Mesenchymal stem cell (in vitro differentiated cells and primary cell): ENCODE data around the gene HECTD2.

Experiments used
- DNase-seq: peaks from one replicate; pipeline ENCODE4 v3.0.0-alpha.2; 2013
- H2AFZ ChIP-seq: one replicate; pipeline ENCODE4 v1.6.1; 2013; ENCODE audit warnings: low read depth, mild to moderate bottlenecking, control low read depth, inconsistent platforms, low read length, moderate library complexity
- H2AK5ac ChIP-seq: 2 replicates; pipeline ENCODE4 v1.6.1; 2013; ENCODE audit warnings: low read length, moderate library complexity, mild to moderate bottlenecking, inconsistent platforms; ENCODE audit not compliant: severe bottlenecking
- H2BK120ac ChIP-seq: one replicate; pipeline ENCODE4 v1.6.1; 2013; ENCODE audit warnings: low read depth, mild to moderate bottlenecking, inconsistent platforms, low read length, moderate library complexity
- H2BK12ac ChIP-seq, 2 experiments: one replicate each; pipeline ENCODE4 v1.6.1; 2013; ENCODE audit warnings: inconsistent platforms in 2 of 2, low read length in 2 of 2, mild to moderate bottlenecking in 2 of 2, moderate library complexity in 2 of 2, control low read depth in 1 of 2
- H2BK15ac ChIP-seq: one replicate; pipeline ENCODE4 v1.6.1; 2013; ENCODE audit warnings: mild to moderate bottlenecking, low read depth, inconsistent platforms; ENCODE audit not compliant: poor library complexity, severe bottlenecking
- H2BK5ac ChIP-seq: 2 replicates; pipeline ENCODE4 v1.6.1; 2013; ENCODE audit warnings: low read depth, mild to moderate bottlenecking, low read length, control low read depth, inconsistent platforms; ENCODE audit not compliant: poor library complexity, severe bottlenecking
- H3K14ac ChIP-seq, 2 experiments: one replicate each; pipeline ENCODE4 v1.6.1; 2013; ENCODE audit warnings: inconsistent platforms in 2 of 2, low read length in 2 of 2, control low read depth in 1 of 2, mild to moderate bottlenecking in 1 of 2, moderate library complexity in 1 of 2
- H3K18ac ChIP-seq, 2 experiments: one replicate each; pipeline ENCODE4 v1.6.1; 2013; ENCODE audit warnings: inconsistent platforms in 2 of 2, low read length in 2 of 2, control low read depth in 1 of 2, low read depth in 1 of 2, mild to moderate bottlenecking in 1 of 2
- H3K23ac ChIP-seq, 2 experiments: one replicate each; pipeline ENCODE4 v1.6.1; 2013; ENCODE audit warnings: inconsistent platforms in 2 of 2, low read length in 2 of 2, mild to moderate bottlenecking in 2 of 2, moderate library complexity in 2 of 2, control low read depth in 1 of 2
- H3K27ac ChIP-seq: 2 replicates; pipeline ENCODE4 v1.5.1; 2013; ENCODE audit warnings: mild to moderate bottlenecking, moderate library complexity, low read length, control low read depth, inconsistent platforms; ENCODE audit not compliant: poor library complexity, severe bottlenecking
- H3K27me3 ChIP-seq, 2 experiments: 2 replicates each; pipeline versions ENCODE4 v1.6.1 to v1.7.0; 2013; ENCODE audit warnings: low read length in 2 of 2, mild to moderate bottlenecking in 2 of 2, moderate library complexity in 2 of 2, control low read depth in 1 of 2, inconsistent platforms in 1 of 2; ENCODE audit not compliant: control insufficient read depth in 1 of 2, insufficient read depth in 1 of 2
- H3K36me3 ChIP-seq, 2 experiments: 2 replicates each; pipeline versions ENCODE4 v1.6.1 to v1.7.0; 2013; ENCODE audit warnings: low read length in 2 of 2, control low read depth in 1 of 2, inconsistent platforms in 1 of 2, low read depth in 1 of 2, mild to moderate bottlenecking in 1 of 2; ENCODE audit not compliant: insufficient read depth in 2 of 2, control insufficient read depth in 1 of 2
- H3K4ac ChIP-seq, 2 experiments: one replicate each; pipeline ENCODE4 v1.6.1; 2013; ENCODE audit warnings: inconsistent platforms in 2 of 2, low read length in 2 of 2, mild to moderate bottlenecking in 2 of 2, moderate library complexity in 2 of 2, control low read depth in 1 of 2, low read depth in 1 of 2
- H3K4me1 ChIP-seq: 2 replicates; pipeline ENCODE4 v1.6.1; 2013; ENCODE audit warnings: low read depth, low read length, control low read depth; ENCODE audit not compliant: control insufficient read depth, insufficient read depth
- H3K4me2 ChIP-seq: 2 replicates; pipeline ENCODE4 v1.6.1; 2013; ENCODE audit warnings: low read length, mild to moderate bottlenecking, inconsistent platforms; ENCODE audit not compliant: poor library complexity, severe bottlenecking
- H3K4me3 ChIP-seq, 2 experiments: 2 replicates each; pipeline versions ENCODE4 v1.5.1 to v1.7.0; 2013; ENCODE audit warnings: low read length in 2 of 2, mild to moderate bottlenecking in 2 of 2, control low read depth in 1 of 2, low read depth in 1 of 2; ENCODE audit not compliant: insufficient read depth in 1 of 2
- H3K79me1 ChIP-seq: replicated peaks from 2 replicates; pipeline ENCODE4 v1.6.1; 2013; ENCODE audit warnings: mild to moderate bottlenecking, control low read depth, low read length, inconsistent platforms; ENCODE audit not compliant: poor library complexity, severe bottlenecking
- H3K9ac ChIP-seq: 2 replicates; pipeline ENCODE4 v1.7.0; 2013; ENCODE audit warnings: mild to moderate bottlenecking, low read length, moderate library complexity
- H3K9me3 ChIP-seq: 2 replicates; pipeline ENCODE4 v1.7.0; 2013; ENCODE audit warnings: mild to moderate bottlenecking, low read length; ENCODE audit not compliant: control insufficient read depth
- H4K8ac ChIP-seq: one replicate; pipeline ENCODE4 v1.6.1; 2013; ENCODE audit warnings: inconsistent platforms, mild to moderate bottlenecking, low read length, moderate library complexity
- H4K91ac ChIP-seq: one replicate; pipeline ENCODE4 v1.6.1; 2013; ENCODE audit warnings: mild to moderate bottlenecking, low read length, inconsistent platforms
- WGBS: methylation state at CpG from one replicate; pipeline ENCODE4 v1.1.7; 2013; ENCODE audit warnings: mixed read lengths; 5-methylcytosine and 5-hydroxymethylcytosine counted together

HECTD2 gene

GRCh38 chr10:91513598-91514424, 103.7 kb downstream of the HECTD2 start:
- no peak overlapping the region for H2AK5ac ChIP-seq
- H3K79me1 ChIP-seq = no peaks in the 10 kb centered on the region
- H3K9ac ChIP-seq = peak overlapping the region; percentile 57
- H3K36me3 ChIP-seq = peaks cover 0 to 20% of the 10 kb centered on the region in 2 experiments
- H3K27me3 ChIP-seq = no peaks in the 10 kb centered on the region
- peak; percentile 73 for DNase-seq
- peaks cover 15% of the 10 kb centered on the region for H3K9me3 ChIP-seq
- no peak overlapping the region for H3K23ac ChIP-seq
- no CpG with 5 or more reads among the region's 2 CpGs for WGBS
- no peak overlapping the region for H3K4ac ChIP-seq
- no peak overlapping the region for H4K8ac ChIP-seq
- H3K4me1 ChIP-seq = peaks cover 3% of the 10 kb centered on the region
- no peak overlapping the region for H3K18ac ChIP-seq
- no peak overlapping the region for H2BK15ac ChIP-seq
- H3K14ac ChIP-seq = no peak overlapping the region
- H4K91ac ChIP-seq = no peak overlapping the region
- H2AFZ ChIP-seq = no peak overlapping the region
- H3K4me2 ChIP-seq = no peak overlapping the region
- no peak overlapping the region for H3K27ac ChIP-seq
- no peak overlapping the region for H3K4me3 ChIP-seq
- H2BK5ac ChIP-seq = no peak overlapping the region
- no peak overlapping the region for H2BK12ac ChIP-seq
- H2BK120ac ChIP-seq = no peak overlapping the region

GRCh38 chr10:91514787-91515186, 104.6 kb downstream of the HECTD2 start:
- H3K9me3 ChIP-seq = peaks cover 15% of the 10 kb centered on the region
- no peak overlapping the region for H4K8ac ChIP-seq
- no peak overlapping the region for H2BK5ac ChIP-seq
- peaks cover 0 to 20% of the 10 kb centered on the region in 2 experiments for H3K36me3 ChIP-seq
- no peak for DNase-seq
- H3K9ac ChIP-seq = no peak overlapping the region
- WGBS = 80% methylated on average over 1 of the region's 1 CpG
- no peak overlapping the region for H2BK15ac ChIP-seq
- no peak overlapping the region for H3K4me3 ChIP-seq
- H2AK5ac ChIP-seq = no peak overlapping the region
- H3K18ac ChIP-seq = no peak overlapping the region
- no peak overlapping the region for H2BK12ac ChIP-seq
- H3K27ac ChIP-seq = no peak overlapping the region
- H2BK120ac ChIP-seq = no peak overlapping the region
- H4K91ac ChIP-seq = no peak overlapping the region
- H3K14ac ChIP-seq = no peak overlapping the region
- no peak overlapping the region for H3K4me2 ChIP-seq
- no peaks in the 10 kb centered on the region for H3K79me1 ChIP-seq
- no peaks in the 10 kb centered on the region for H3K27me3 ChIP-seq
- H3K4ac ChIP-seq = no peak overlapping the region
- no peak overlapping the region for H3K23ac ChIP-seq
- H3K4me1 ChIP-seq = peaks cover 3% of the 10 kb centered on the region
- H2AFZ ChIP-seq = no peak overlapping the region

GRCh38 chr10:91517394-91517793, 107.2 kb downstream of the HECTD2 start:
- no peak overlapping the region for H3K4ac ChIP-seq
- H2AK5ac ChIP-seq = no peak overlapping the region
- H3K9ac ChIP-seq = no peak overlapping the region
- peaks cover 0 to 19% of the 10 kb centered on the region in 2 experiments for H3K36me3 ChIP-seq
- H3K27ac ChIP-seq = no peak overlapping the region
- no peak overlapping the region for H2BK12ac ChIP-seq
- no peak overlapping the region for H3K4me3 ChIP-seq
- no peak overlapping the region for H4K8ac ChIP-seq
- no peaks in the 10 kb centered on the region for H3K79me1 ChIP-seq
- H4K91ac ChIP-seq = no peak overlapping the region
- no peak overlapping the region for H3K23ac ChIP-seq
- H2BK120ac ChIP-seq = no peak overlapping the region
- H3K27me3 ChIP-seq = no peaks in the 10 kb centered on the region
- no peak overlapping the region for H3K18ac ChIP-seq
- H3K4me2 ChIP-seq = no peak overlapping the region
- no peak overlapping the region for H2BK15ac ChIP-seq
- DNase-seq = no peak
- H3K4me1 ChIP-seq = peaks cover 2% of the 10 kb centered on the region
- peaks cover 15% of the 10 kb centered on the region for H3K9me3 ChIP-seq
- no peak overlapping the region for H3K14ac ChIP-seq
- no peak overlapping the region for H2BK5ac ChIP-seq
- no peak overlapping the region for H2AFZ ChIP-seq

GRCh38 chr10:91519899-91520514, 109.9 kb downstream of the HECTD2 start:
- Histone ChIP-seq H2BK5ac (no peak overlapping the region), H3K79me1 (no peaks in the 10 kb centered on the region), H3K4me3 (no peak overlapping the region), H4K91ac (no peak overlapping the region), H2AK5ac (no peak overlapping the region), H3K4me1 (peaks cover 2% of the 10 kb centered on the region), H3K9ac (no peak overlapping the region), H2BK12ac (no peak overlapping the region), H2AFZ (no peak overlapping the region), H3K27ac (no peak overlapping the region), H3K4ac (no peak overlapping the region), H3K27me3 (no peaks in the 10 kb centered on the region), H4K8ac (no peak overlapping the region), H3K23ac (no peak overlapping the region), H3K14ac (no peak overlapping the region), H2BK120ac (no peak overlapping the region), H2BK15ac (no peak overlapping the region), H3K36me3 (peaks cover 0 to 15% of the 10 kb centered on the region in 2 experiments), H3K9me3 (peaks cover 15% of the 10 kb centered on the region), H3K4me2 (no peak overlapping the region), H3K18ac (no peak overlapping the region)
- no peak for DNase-seq
- 95% methylated on average over 7 of the region's 7 CpGs for WGBS
